ENCODE measurements around the gene RNH1.

Gene RNH1

DNA sequence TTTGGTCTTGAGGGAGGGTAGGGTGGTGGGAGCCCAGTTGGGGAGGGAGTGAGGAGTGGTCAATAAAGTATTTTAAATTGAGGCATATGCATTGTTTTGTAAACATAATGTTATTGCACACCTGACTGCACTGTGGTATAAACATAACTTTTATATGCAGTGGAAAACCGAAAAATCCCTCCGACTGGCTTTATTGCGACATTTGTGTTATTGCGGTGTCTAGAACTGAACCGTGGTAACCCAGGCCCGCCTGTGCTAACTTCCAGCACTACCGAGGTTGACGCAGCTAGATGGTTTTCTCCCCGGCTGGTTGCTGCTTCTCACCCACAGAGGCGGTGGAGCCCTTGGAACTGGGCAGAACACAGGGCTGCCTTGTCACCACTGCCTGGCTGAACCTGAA, 7.6 kb upstream of the RNH1 start:
- no peak overlapping the region for H3K4me3 ChIP-seq (ENCODE audit: low read length)
- TF ChIP-seq, protein P1, sequence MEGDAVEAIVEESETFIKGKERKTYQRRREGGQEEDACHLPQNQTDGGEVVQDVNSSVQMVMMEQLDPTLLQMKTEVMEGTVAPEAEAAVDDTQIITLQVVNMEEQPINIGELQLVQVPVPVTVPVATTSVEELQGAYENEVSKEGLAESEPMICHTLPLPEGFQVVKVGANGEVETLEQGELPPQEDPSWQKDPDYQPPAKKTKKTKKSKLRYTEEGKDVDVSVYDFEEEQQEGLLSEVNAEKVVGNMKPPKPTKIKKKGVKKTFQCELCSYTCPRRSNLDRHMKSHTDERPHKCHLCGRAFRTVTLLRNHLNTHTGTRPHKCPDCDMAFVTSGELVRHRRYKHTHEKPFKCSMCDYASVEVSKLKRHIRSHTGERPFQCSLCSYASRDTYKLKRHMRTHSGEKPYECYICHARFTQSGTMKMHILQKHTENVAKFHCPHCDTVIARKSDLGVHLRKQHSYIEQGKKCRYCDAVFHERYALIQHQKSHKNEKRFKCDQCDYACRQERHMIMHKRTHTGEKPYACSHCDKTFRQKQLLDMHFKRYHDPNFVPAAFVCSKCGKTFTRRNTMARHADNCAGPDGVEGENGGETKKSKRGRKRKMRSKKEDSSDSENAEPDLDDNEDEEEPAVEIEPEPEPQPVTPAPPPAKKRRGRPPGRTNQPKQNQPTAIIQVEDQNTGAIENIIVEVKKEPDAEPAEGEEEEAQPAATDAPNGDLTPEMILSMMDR (conservative IDR thresholded peaks at IDR 0.05; ENCODE audit: low read depth, low read length): no peak
- no peak for DNase-seq (ENCODE audit: low read depth)

DNA sequence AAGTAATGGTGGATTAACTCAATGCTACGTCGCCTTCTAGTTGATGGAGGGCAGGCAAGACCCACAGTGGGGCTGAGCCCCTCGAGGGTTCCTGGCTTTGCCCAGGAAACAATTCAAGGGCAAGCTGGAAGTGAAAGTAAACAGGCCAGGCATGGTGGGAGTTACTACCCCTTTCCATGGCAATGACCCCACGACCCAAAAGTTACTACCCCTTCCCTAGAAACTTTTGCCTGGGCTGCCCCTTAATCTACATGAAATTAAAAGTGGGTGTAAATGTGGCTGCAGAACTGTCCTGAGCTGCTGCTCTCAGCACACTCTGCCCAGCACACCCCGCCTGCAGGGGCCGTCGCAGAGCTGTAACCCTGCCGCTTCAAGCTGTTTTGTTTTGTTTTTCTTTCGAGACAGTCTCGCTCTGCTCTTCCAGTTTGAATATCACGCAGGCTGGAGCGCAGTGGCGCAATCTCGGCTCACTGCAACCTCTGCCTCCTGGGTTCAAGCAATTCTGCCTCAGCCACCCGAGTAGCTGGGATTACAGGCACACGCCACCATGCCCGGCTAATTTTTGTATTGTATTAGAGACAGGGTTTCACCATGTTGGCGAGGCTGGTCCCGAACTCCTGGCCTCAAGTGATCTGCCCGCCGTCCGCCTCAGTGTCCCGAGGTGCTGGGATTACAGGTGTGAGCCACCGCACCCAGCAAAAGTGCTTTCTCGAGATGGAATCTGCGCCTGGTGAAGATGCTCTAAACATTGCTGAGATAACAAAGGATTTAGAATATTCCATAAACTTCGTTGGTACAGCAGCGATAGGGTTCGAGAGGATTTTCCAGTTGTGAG, 5.9 kb upstream of the RNH1 start:
- TF ChIP-seq, protein P1 (conservative IDR thresholded peaks at IDR 0.05; ENCODE audit: low read depth, low read length): no peak
- DNase-seq (ENCODE audit: low read depth): no peak

DNA sequence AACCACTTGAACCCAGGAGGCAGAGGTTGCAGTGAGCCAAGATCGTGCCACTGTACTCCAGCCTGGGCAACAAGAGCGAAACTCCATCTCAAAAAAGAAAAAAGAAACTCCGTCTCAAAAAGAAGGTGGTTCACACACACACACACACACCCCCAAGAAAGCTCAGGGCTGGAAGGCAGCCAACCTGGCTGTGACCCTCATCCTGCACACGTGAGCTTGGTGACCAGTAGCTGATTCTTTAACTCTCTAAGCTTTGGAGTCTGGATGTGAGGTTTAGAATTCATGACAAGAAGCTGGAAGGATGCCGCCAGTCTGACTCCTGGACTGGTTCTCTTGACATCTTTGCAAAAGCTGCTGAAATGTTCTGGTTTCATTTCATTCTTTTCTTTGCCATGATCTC, 1.9 kb upstream of the RNH1 start:
- no peak for DNase-seq (ENCODE audit: low read depth)
- H3K4me3 ChIP-seq (ENCODE audit: low read length): no peak overlapping the region
- TF ChIP-seq, protein P1 (conservative IDR thresholded peaks at IDR 0.05; ENCODE audit: low read depth, low read length): no peak

More for the DNA sequence above, 5.9 kb upstream of the RNH1 start:
- no peak overlapping the region for H3K4me3 ChIP-seq (ENCODE audit: low read length)

DNA sequence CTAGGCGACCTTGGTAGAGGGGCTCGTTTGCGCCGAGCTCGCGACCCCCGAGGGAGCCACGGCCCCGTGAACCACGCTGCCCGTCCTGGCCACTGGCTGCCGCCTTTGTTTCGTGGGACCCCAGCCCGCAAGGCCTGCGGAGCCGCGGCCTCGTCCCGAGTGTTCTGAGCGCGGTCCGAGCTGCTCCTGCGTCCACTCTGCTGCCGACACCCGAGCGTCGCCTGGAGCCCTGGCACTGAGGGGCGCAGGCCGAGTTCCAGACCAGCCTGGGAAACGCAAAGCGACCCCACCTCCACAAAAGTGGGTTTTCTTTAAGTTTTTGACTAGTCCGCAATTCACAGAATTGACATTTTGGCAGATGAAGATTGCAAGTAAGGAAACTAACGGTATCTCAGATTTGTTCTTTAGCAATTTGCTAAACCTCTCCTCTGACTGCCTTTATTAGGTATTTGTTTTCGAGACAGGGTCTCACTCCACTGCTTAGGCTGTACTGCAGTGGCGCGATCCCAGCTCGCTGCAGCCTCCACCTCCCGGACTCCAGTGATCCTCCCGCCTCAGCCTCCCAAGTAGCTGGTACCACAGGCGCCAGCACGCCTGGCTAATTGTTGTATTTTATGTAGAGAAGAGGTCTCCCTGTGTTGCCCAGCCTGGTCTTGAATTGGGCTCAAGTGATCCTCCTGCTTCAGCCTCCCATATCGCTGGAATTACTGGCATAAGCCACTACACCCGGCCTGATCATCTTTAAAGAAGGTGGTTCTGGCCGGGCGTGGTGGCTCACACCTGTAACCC, 879 bp upstream of the RNH1 start:
- TF ChIP-seq, protein P1 (conservative IDR thresholded peaks at IDR 0.05; ENCODE audit: low read depth, low read length): no peak
- no peak for DNase-seq (ENCODE audit: low read depth)
- peak overlapping the region; percentile 53 for H3K4me3 ChIP-seq (ENCODE audit: low read length)

DNA sequence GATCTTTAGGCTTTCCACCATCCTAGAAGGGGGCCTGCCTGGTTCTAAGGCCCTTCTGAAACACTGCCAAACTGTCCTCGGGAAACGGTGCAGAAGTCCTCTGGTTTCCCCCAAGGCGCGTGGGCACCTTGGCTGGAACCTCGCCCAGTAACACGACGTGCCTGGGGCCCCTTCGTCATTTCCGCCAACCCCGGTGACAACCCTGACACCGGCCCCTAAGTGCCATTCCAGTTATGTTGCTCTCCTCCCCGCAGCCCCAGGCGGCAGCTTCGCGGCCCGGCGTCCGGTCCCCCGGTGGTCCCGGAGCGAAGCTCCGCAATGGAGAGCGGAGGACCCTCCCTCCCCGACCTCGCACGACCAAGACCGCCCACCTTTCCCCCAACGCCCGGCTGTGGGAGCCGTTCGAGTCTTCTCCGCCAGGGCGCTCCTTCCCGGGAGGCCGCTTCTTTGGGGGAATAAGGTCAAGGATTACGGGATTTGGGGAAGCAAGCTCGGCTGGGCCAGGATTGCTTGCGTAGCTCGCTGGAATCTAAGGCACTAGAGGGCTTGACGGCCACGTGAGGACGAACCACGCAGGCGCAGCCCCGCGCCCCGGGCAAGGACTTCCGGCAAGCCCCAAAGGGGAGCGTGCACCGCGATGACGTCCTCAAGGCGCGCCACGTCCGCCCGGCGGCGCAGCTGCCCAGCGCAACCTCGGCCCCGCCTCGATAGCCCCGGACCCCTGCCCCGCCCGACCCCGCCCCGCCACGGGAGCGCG, 626 bp downstream of the RNH1 start:
- TF ChIP-seq, protein P1 (conservative IDR thresholded peaks at IDR 0.05; ENCODE audit: low read depth, low read length): peak; percentile 12

DNA sequence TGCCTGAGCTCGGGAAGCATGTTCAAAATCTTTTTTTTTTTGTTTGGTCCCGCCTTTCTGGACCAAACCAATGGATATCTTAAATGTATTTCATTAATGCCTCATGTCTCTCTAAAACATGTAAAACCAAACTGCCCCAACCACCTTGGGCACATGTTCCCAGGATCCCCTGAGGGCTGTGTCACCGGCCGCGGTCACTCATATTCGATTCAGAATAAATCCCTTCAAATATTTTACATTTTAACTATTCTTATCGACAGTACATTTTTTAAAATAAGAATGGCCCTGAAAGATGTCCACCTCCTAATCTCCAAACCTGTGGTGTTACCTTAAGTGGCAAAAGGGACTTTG, 2.1 kb downstream of the RNH1 start:
- H3K4me3 ChIP-seq (ENCODE audit: low read length): peak overlapping the region; percentile 54
- DNase-seq (ENCODE audit: low read depth): no peak
- TF ChIP-seq, protein P1 (conservative IDR thresholded peaks at IDR 0.05; ENCODE audit: low read depth, low read length): no peak

More for the DNA sequence above, 626 bp downstream of the RNH1 start:
- H3K4me3 ChIP-seq (ENCODE audit: low read length): peak overlapping the region; percentile 74
- peak; percentile 97 for DNase-seq (ENCODE audit: low read depth)

All from retinal pigment epithelial cell (primary cell).